HepG2 (cell line): ENCODE data around the gene GTF3C5. TPM values are rescaled to one million over a fixed set of nuclear protein-coding genes. Genes with fewer than 3 reads are reported as not detected.

Experiments used
- ATAC-seq: fragments of 200-7000 bp; cut with Tn5 transposase; 3 replicates; pipeline ENCODE4 v1.9.1; 2020; ENCODE audit warnings: mild to moderate bottlenecking, moderate library complexity
- BruUV-seq: library from RNA; stranded (reverse); fragments of 400-500 nt; replicated peaks from 2 replicates; lab custom pipeline; 2021; lab: Mats Ljungman, UMichigan
- CTCF ChIA-PET: fragments of 300-600 bp; formaldehyde crosslinking; extraction: SDS; loops from one replicate; lab custom pipeline; 2021; ENCODE audit warnings: low total read pairs, inconsistent platforms, low intra/inter-chr PET ratio; lab: Yijun Ruan, JAX
- POLR2A ChIA-PET: fragments of 350-600 bp; sonication (Branson Sonifier 250); formaldehyde crosslinking; loops from one replicate; lab custom pipeline; 2020; ENCODE audit warnings: antibody characterized with exemption, inconsistent platforms; lab: Yijun Ruan, JAX
- DNase-seq: peaks from one replicate; pipeline ENCODE4 v3.0.0-alpha.2; 2015; ENCODE audit warnings: low spot score
- FAIRE-seq: peaks from 3 replicates; lab custom pipeline; 2011; peaks lifted over from hg19 to GRCh38; lab: Jason Lieb, UNC
- H2AFZ ChIP-seq: one replicate; pipeline ENCODE4 v1.6.1; 2011; ENCODE audit warnings: low read length, inconsistent platforms
- H3K27ac ChIP-seq: fragments of 300-600 bp; 3 replicates; pipeline ENCODE4 v1.8.0; 2011; ENCODE audit warnings: mixed run types, mild to moderate bottlenecking, mixed read lengths, low read length, inconsistent platforms; ENCODE audit not compliant: insufficient read depth; ENCODE audit errors: extremely low read length
- H3K27me3 ChIP-seq, 2 experiments: fragments of 200-600 bp in 1 of 2; 2 replicates in 1 of 2; 3 replicates in 1 of 2; pipeline versions ENCODE4 v1.6.0 to v1.8.0; 2011; ENCODE audit warnings: low read length in 2 of 2, mild to moderate bottlenecking in 2 of 2, moderate library complexity in 2 of 2, inconsistent platforms in 1 of 2; ENCODE audit not compliant: insufficient read depth in 2 of 2, control insufficient read depth in 1 of 2
- H3K36me3 ChIP-seq, 2 experiments: fragments of 200-600 bp in 1 of 2; replicated peaks in 1 of 2; 2 replicates in 1 of 2; 3 replicates in 1 of 2; pipeline versions ENCODE4 v1.5.1 to v1.8.0; 2011; ENCODE audit warnings: low read length in 2 of 2, inconsistent platforms in 1 of 2; ENCODE audit not compliant: insufficient read depth in 2 of 2, control insufficient read depth in 1 of 2
- H3K4me1 ChIP-seq: 2 replicates; pipeline ENCODE4 v1.5.1; 2012; ENCODE audit warnings: low read length, inconsistent platforms; ENCODE audit not compliant: insufficient read depth
- H3K4me2 ChIP-seq: 2 replicates; pipeline ENCODE4 v1.6.0; 2011; ENCODE audit warnings: low read depth, low read length, inconsistent platforms
- H3K4me3 ChIP-seq, 3 experiments: fragments of 200-600 bp in 1 of 3; sonication (generic), shearing (Covaris generic) in 1 of 3; replicated peaks in 1 of 3; 2 replicates each; pipeline ENCODE4 v1.5.1; 2011 to 2016; ENCODE audit warnings: low read length in 3 of 3, inconsistent platforms in 2 of 3, low read depth in 2 of 3, mild to moderate bottlenecking in 2 of 3, control low read depth in 1 of 3, mixed read lengths in 1 of 3; ENCODE audit not compliant: insufficient read depth in 1 of 3
- H3K79me2 ChIP-seq: one replicate; pipeline ENCODE4 v1.6.1; 2011; ENCODE audit warnings: low read length, inconsistent platforms; ENCODE audit not compliant: insufficient read depth
- H3K9ac ChIP-seq: 2 replicates; pipeline ENCODE4 v1.6.0; 2011; ENCODE audit warnings: mild to moderate bottlenecking, low read depth, low read length, inconsistent platforms; ENCODE audit not compliant: insufficient read depth
- H3K9me3 ChIP-seq: 2 replicates; pipeline ENCODE4 v1.5.1; 2012; ENCODE audit warnings: mild to moderate bottlenecking, low read length
- H4K20me1 ChIP-seq: 2 replicates; pipeline ENCODE4 v1.6.0; 2011; ENCODE audit warnings: inconsistent platforms, mild to moderate bottlenecking, low read length, moderate library complexity; ENCODE audit not compliant: insufficient read depth
- PITX1 ChIP-seq: sonication (generic); formaldehyde crosslinking; IDR thresholded peaks from 2 replicates; pipeline ENCODE4 v1.5.1; 2020; ENCODE audit warnings: mild to moderate bottlenecking, missing genetic modification reagents
- SMYD3 ChIP-seq: sonication (generic); formaldehyde crosslinking; IDR thresholded peaks from 2 replicates; pipeline ENCODE4 v1.8.1; 2023; ENCODE audit warnings: mild to moderate bottlenecking, missing genetic modification reagents
- U2AF1 ChIP-seq: fragments of 200-400 bp; formaldehyde crosslinking; optimal IDR thresholded peaks from 2 replicates; pipeline ENCODE3; 2017; ENCODE audit warnings: mild to moderate bottlenecking, low read depth, low read length
- ZNF841 ChIP-seq: sonication (generic); formaldehyde crosslinking; IDR thresholded peaks from 2 replicates; pipeline ENCODE4 v1.8.1; 2023; ENCODE audit warnings: missing genetic modification reagents, borderline replicate concordance
- WGBS: methylation state at CpG from one replicate; pipeline ENCODE4 v1.1.6; 2017; ENCODE audit warnings: low lambda C conversion rate; 5-methylcytosine and 5-hydroxymethylcytosine counted together
- in situ Hi-C: cut with HindIII; loops from 2 replicates; pipeline ENCODE4 v1.10.0; 2017; ENCODE audit warnings: low pct_unique_long_range_greater_than_20kb; ENCODE audit not compliant: extremely low pct_ligation_motif_present
- intact Hi-C: fragments of 100-400 bp; cut with micrococcal nuclease; formaldehyde crosslinking; loops from one replicate; pipeline ENCODE4 v1.10.0; 2022; ENCODE audit not compliant: unreplicated experiment
- polyA plus RNA-seq, 8 experiments: library from polyadenylated mRNA; depleted of rRNA in 3 of 8; stranded (reverse) in 7 of 8; unstranded in 1 of 8; fragments of >200 nt; fragmentation: Illumina TruSeq in 4 of 8; extraction: Trizol in 4 of 8; gene quantifications; 2 replicates each; pipeline versions ENCODE4 v1.2.1 to v1.2.3, GENCODE V29; 2011 to 2016; ENCODE audit warnings: low read depth in 4 of 8, missing spikeins in 1 of 8, mixed read lengths in 1 of 8; ENCODE audit not compliant: insufficient read depth in 1 of 8
- total RNA-seq, 5 experiments: library from RNA; depleted of rRNA; stranded (reverse); fragments of >200 nt; fragmentation: Illumina TruSeq; extraction: Trizol; gene quantifications; 2 replicates each; pipeline ENCODE4 v1.2.3, GENCODE V29; 2016; ENCODE audit warnings: low read depth in 1 of 5
- TF ChIP-seq, protein P1 (sequence below): sonication (generic); formaldehyde crosslinking; IDR thresholded peaks from 2 replicates; pipeline ENCODE4 v1.8.0; 2022; ENCODE audit warnings: missing genetic modification reagents, mild to moderate bottlenecking, inconsistent platforms, borderline replicate concordance
- TF ChIP-seq, protein P2 (sequence below): sonication (generic); formaldehyde crosslinking; IDR thresholded peaks from 2 replicates; pipeline ENCODE4 v1.9.0; 2021; ENCODE audit warnings: missing genetic modification reagents, borderline replicate concordance
- TF ChIP-seq, protein P3 (sequence below): sonication (generic); formaldehyde crosslinking; IDR thresholded peaks from 2 replicates; pipeline ENCODE4 v1.9.0; 2021; ENCODE audit warnings: missing genetic modification reagents, borderline replicate concordance

Gene GTF3C5
- total and polyA plus RNA-seq, 2 of the 13 experiments (the other 11 are each of a cell fraction or from before 2014, with no cell fraction given): 66.9 to 92.6 TPM

DNA sequence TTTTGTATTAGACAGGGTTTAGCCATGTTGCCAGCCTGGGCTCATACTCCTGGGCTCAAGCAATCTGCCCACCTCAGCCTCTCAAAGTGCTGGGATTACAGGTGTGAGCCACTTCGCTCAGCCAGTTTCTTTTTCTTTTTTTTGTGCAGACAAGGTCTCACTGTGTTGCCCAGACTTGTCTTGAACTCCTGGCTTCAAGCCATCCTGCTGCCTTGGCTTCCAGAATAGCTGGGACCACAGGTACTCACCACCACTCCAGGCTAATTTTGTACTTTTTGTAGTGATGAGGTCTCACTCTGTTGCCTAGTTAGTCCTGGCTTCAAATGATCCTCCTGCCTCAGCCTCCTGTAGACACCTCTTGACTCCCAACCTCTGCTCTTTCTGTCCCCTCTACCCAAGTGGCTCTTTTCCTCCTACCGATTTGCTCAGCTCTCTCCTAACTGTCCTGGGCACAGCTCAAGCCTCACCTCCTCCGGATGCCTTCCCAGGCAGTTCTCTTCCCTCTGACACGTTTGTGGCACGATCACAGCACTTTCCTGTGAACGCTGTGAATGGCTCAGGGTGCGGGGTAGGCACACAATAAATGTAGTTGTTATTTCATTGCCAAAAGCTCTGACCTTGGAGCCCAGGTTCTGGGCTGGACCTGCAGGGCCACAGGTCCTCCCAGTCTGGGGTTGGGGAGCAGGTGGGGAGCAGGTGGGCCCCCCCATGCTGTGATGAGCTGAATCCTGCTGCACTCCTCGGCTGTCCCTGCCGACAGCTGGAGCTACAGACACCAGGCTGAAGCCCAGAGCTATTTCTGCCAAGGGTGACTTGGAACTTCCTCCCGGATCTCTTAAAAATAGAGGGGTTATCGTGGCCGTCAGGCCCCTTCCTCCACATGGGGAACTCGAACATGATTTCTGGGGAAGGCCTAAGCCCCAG is 28.4 kb upstream of the GTF3C5 start:
- H3K27me3 ChIP-seq: peaks cover 10 to 53% of the 10 kb centered on the region in 2 experiments
- H3K4me3 ChIP-seq: no peak overlapping the region
- no peak overlapping the region for H3K9ac ChIP-seq
- no peak overlapping the region for H3K4me2 ChIP-seq
- no peak overlapping the region for H2AFZ ChIP-seq
- DNase-seq (no peak), FAIRE-seq (no peak), ATAC-seq (no peak)
- no peaks in the 10 kb centered on the region for H3K9me3 ChIP-seq
- H3K36me3 ChIP-seq: no peaks in the 10 kb centered on the region
- no peaks in the 10 kb centered on the region for H3K79me2 ChIP-seq
- WGBS: 22% methylated on average over 7 of the region's 13 CpGs
- POLR2A ChIA-PET: interaction anchor here (0.9 to 1.5 kb wide), 2 partner anchors 25 to 28 kb away, joined by 4 read pairs; partner anchors contain the start of gene GTF3C5
- no peak overlapping the region for H3K27ac ChIP-seq
- CTCF ChIA-PET: no interaction called here
- in situ Hi-C loops (no loop called here), intact Hi-C loops (no loop called here)
- H3K4me1 ChIP-seq: peaks cover 13% of the 10 kb centered on the region
- H4K20me1 ChIP-seq: no peaks in the 10 kb centered on the region
- TF ChIP-seq PITX1 (no peak), SMYD3 (CRISPR knock-in tag) (no peak), ZNF841 (CRISPR knock-in tag) (no peak), U2AF1 (no peak)
- TF ChIP-seq, protein P1, sequence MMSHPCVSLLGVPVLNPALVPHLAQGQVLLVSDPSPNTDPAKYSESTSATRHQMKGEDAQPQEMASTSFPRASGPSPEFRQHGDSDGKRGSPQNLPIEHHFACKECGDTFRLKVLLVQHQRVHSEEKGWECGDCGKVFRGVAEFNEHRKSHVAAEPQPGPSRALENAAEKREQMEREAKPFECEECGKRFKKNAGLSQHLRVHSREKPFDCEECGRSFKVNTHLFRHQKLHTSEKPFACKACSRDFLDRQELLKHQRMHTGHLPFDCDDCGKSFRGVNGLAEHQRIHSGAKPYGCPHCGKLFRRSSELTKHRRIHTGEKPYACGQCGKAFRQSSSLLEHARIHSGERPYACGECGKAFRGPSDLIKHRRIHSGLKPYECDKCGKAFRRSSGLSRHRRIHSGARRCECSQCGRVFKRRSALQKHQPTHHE: no peak
- TF ChIP-seq, protein P2, sequence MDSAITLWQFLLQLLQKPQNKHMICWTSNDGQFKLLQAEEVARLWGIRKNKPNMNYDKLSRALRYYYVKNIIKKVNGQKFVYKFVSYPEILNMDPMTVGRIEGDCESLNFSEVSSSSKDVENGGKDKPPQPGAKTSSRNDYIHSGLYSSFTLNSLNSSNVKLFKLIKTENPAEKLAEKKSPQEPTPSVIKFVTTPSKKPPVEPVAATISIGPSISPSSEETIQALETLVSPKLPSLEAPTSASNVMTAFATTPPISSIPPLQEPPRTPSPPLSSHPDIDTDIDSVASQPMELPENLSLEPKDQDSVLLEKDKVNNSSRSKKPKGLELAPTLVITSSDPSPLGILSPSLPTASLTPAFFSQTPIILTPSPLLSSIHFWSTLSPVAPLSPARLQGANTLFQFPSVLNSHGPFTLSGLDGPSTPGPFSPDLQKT: no peak
- TF ChIP-seq, protein P3, sequence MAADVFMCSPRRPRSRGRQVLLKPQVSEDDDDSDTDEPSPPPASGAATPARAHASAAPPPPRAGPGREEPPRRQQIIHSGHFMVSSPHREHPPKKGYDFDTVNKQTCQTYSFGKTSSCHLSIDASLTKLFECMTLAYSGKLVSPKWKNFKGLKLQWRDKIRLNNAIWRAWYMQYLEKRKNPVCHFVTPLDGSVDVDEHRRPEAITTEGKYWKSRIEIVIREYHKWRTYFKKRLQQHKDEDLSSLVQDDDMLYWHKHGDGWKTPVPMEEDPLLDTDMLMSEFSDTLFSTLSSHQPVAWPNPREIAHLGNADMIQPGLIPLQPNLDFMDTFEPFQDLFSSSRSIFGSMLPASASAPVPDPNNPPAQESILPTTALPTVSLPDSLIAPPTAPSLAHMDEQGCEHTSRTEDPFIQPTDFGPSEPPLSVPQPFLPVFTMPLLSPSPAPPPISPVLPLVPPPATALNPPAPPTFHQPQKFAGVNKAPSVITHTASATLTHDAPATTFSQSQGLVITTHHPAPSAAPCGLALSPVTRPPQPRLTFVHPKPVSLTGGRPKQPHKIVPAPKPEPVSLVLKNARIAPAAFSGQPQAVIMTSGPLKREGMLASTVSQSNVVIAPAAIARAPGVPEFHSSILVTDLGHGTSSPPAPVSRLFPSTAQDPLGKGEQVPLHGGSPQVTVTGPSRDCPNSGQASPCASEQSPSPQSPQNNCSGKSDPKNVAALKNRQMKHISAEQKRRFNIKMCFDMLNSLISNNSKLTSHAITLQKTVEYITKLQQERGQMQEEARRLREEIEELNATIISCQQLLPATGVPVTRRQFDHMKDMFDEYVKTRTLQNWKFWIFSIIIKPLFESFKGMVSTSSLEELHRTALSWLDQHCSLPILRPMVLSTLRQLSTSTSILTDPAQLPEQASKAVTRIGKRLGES (CRISPR knock-in tag): no peak
- BruUV-seq: no TSS peak
